Measurements from ENCODE around the gene PCDH9. TPM values are rescaled to one million over a fixed set of nuclear protein-coding genes. Genes with fewer than 3 reads are reported as not detected.

PCDH9 gene
- total and polyA plus RNA-seq, 2 experiments from 2014 or later = 0.56 to 0.76 TPM

DNA sequence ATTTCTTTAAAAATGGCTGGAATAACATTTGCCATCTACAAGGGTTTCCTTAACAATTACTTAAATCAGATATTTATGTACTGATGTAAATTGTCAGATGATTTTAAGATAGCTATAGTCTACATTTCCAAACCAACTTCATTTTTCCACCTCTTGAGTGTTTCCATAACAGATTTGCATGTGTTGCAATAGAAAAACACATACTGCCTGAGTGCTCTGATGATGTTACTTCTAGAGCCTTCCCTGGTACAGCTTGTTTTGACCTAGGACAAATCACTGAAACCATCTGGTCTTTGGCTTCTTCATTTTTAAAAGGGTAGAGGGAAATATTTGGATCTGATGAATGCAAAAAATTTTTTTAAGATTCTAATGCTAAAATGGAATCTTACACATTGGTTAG lies 245.9 kb downstream of the PCDH9 start:
- no peaks in the 10 kb centered on the region for H3K4me1 ChIP-seq (ENCODE audit: insufficient read depth)
- H2AFZ ChIP-seq = no peak overlapping the region
- H4K20me1 ChIP-seq (ENCODE audit: insufficient read depth) = no peaks in the 10 kb centered on the region
- no peak overlapping the region for H3K9ac ChIP-seq
- no peaks in the 10 kb centered on the region for H3K36me3 ChIP-seq (ENCODE audit: low read depth)
- TF ChIP-seq EZH2phosphoT487 (IDR thresholded peaks at IDR 0.05; ENCODE audit: insufficient read depth, low read depth) = no peak
- no peaks in the 10 kb centered on the region for H3K27me3 ChIP-seq (replicated peaks; ENCODE audit: insufficient read depth)
- no peaks in the 10 kb centered on the region for H3F3A ChIP-seq (ENCODE audit: insufficient read depth)
- H3K79me2 ChIP-seq (ENCODE audit: insufficient read depth) = no peaks in the 10 kb centered on the region
- no peak overlapping the region for H3K4me3 ChIP-seq
- no peak overlapping the region for H3K4me2 ChIP-seq (ENCODE audit: unreplicated experiment)
- peaks cover 3% of the 10 kb centered on the region for H3K9me3 ChIP-seq (ENCODE audit: low read depth)
- in situ Hi-C loops (cut with MboI) = no loop called here
- DNase-seq = no peak
- no peaks in the 10 kb centered on the region for H3K9me2 ChIP-seq (ENCODE audit: insufficient read depth)
- H3K27ac ChIP-seq = no peak overlapping the region

- in situ Hi-C loops (cut with MboI) = no loop called here
- H3K9me2 ChIP-seq (ENCODE audit: insufficient read depth) = no peaks in the 10 kb centered on the region
- no peaks in the 10 kb centered on the region for H3K36me3 ChIP-seq (ENCODE audit: low read depth)
- no peak overlapping the region for H3K9ac ChIP-seq
- no peaks in the 10 kb centered on the region for H3F3A ChIP-seq (ENCODE audit: insufficient read depth)
- 37 to 47% methylated on average over 7 of the region's 7 CpGs for WGBS, 2 experiments (ENCODE audit: low coverage in 1 of 2, low lambda C conversion rate in 2 of 2, missing lambda C conversion rate in 2 of 2)
- no peak overlapping the region for H2AFZ ChIP-seq
- H3K4me3 ChIP-seq = no peak overlapping the region
- no peak overlapping the region for H3K27ac ChIP-seq
- DNase-seq = no peak
- no peak for TF ChIP-seq EZH2phosphoT487 (IDR thresholded peaks at IDR 0.05; ENCODE audit: insufficient read depth, low read depth)
- no peak for TF ChIP-seq EZH2 (IDR thresholded peaks at IDR 0.05; ENCODE audit: insufficient read depth, poor library complexity, severe bottlenecking)
- H3K4me1 ChIP-seq (ENCODE audit: insufficient read depth) = no peaks in the 10 kb centered on the region
- H3K27me3 ChIP-seq (replicated peaks; ENCODE audit: insufficient read depth) = no peaks in the 10 kb centered on the region
- H3K9me3 ChIP-seq (ENCODE audit: low read depth) = no peaks in the 10 kb centered on the region
- no peak overlapping the region for H3K4me2 ChIP-seq (ENCODE audit: unreplicated experiment)
- no peaks in the 10 kb centered on the region for H4K20me1 ChIP-seq (ENCODE audit: insufficient read depth)
- H3K79me2 ChIP-seq (ENCODE audit: insufficient read depth) = no peaks in the 10 kb centered on the region
These were observed 248.2 kb downstream of the PCDH9 start for GRCh38 chr13:66981912-66982311.

- Histone ChIP-seq H3K9ac (no peak overlapping the region), H3K27me3 (replicated peaks; ENCODE audit: insufficient read depth) (no peaks in the 10 kb centered on the region), H3K9me3 (ENCODE audit: low read depth) (no peaks in the 10 kb centered on the region), H3K4me1 (ENCODE audit: insufficient read depth) (no peaks in the 10 kb centered on the region), H3F3A (ENCODE audit: insufficient read depth) (no peaks in the 10 kb centered on the region), H3K36me3 (ENCODE audit: low read depth) (no peaks in the 10 kb centered on the region), H3K4me2 (ENCODE audit: unreplicated experiment) (no peak overlapping the region), H3K9me2 (ENCODE audit: insufficient read depth) (no peaks in the 10 kb centered on the region), H3K4me3 (no peak overlapping the region), H2AFZ (no peak overlapping the region), H3K79me2 (ENCODE audit: insufficient read depth) (no peaks in the 10 kb centered on the region), H4K20me1 (ENCODE audit: insufficient read depth) (no peaks in the 10 kb centered on the region), H3K27ac (no peak overlapping the region)
- 1 to 3% methylated on average over 4 of the region's 4 CpGs for WGBS, 2 experiments (ENCODE audit: low coverage in 1 of 2, low lambda C conversion rate in 2 of 2, missing lambda C conversion rate in 2 of 2)
- no peak for DNase-seq
- no peak for TF ChIP-seq EZH2phosphoT487 (IDR thresholded peaks at IDR 0.05; ENCODE audit: insufficient read depth, low read depth)
- in situ Hi-C loops (cut with MboI) = no loop called here
These were observed 253.0 kb downstream of the PCDH9 start for GRCh38 chr13:66977161-66977560.

- TF ChIP-seq EZH2phosphoT487 (IDR thresholded peaks at IDR 0.05; ENCODE audit: insufficient read depth, low read depth) (no peak), EZH2 (IDR thresholded peaks at IDR 0.05; ENCODE audit: insufficient read depth, poor library complexity, severe bottlenecking) (no peak)
- Histone ChIP-seq H3K4me1 (ENCODE audit: insufficient read depth) (no peaks in the 10 kb centered on the region), H3K4me3 (no peak overlapping the region), H4K20me1 (ENCODE audit: insufficient read depth) (no peaks in the 10 kb centered on the region), H3K9me2 (ENCODE audit: insufficient read depth) (no peaks in the 10 kb centered on the region), H2AFZ (no peak overlapping the region), H3K27ac (no peak overlapping the region), H3K4me2 (ENCODE audit: unreplicated experiment) (no peak overlapping the region), H3K36me3 (ENCODE audit: low read depth) (no peaks in the 10 kb centered on the region), H3F3A (ENCODE audit: insufficient read depth) (no peaks in the 10 kb centered on the region), H3K9ac (no peak overlapping the region), H3K27me3 (replicated peaks; ENCODE audit: insufficient read depth) (no peaks in the 10 kb centered on the region), H3K79me2 (ENCODE audit: insufficient read depth) (no peaks in the 10 kb centered on the region), H3K9me3 (ENCODE audit: low read depth) (no peaks in the 10 kb centered on the region)
- DNase-seq = no peak
- WGBS, 2 experiments (ENCODE audit: low coverage in 1 of 2, low lambda C conversion rate in 2 of 2, missing lambda C conversion rate in 2 of 2) = 8 to 10% methylated on average over 1 of the region's 1 CpG
- in situ Hi-C loops (cut with MboI) = no loop called here
These were observed 255.2 kb downstream of the PCDH9 start for GRCh38 chr13:66974889-66975288.

DNA sequence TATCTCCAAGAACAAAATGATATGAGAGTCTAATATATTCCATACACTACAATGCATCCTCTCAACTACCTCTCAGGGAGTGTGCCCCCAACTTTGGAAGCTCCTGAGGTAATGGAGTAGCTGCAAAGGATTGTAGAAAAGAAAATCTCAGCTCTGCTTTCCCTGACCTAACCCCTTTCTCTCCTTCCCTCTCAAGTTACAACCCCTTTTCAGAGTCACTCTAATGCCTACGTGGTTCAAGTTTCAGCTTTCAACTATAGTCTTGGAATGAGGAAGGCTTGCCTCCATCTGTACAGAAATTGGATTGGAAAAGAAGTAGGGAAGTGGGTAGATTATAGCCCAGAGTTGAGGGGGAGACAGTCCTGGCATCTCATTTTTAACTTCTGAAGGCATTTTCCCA lies 256.0 kb downstream of the PCDH9 start:
- Histone ChIP-seq H2AFZ (no peak overlapping the region), H3K4me1 (ENCODE audit: insufficient read depth) (no peaks in the 10 kb centered on the region), H3F3A (ENCODE audit: insufficient read depth) (no peaks in the 10 kb centered on the region), H3K27ac (no peak overlapping the region), H3K9me2 (ENCODE audit: insufficient read depth) (no peaks in the 10 kb centered on the region), H3K9ac (no peak overlapping the region), H4K20me1 (ENCODE audit: insufficient read depth) (no peaks in the 10 kb centered on the region), H3K36me3 (ENCODE audit: low read depth) (no peaks in the 10 kb centered on the region), H3K27me3 (replicated peaks; ENCODE audit: insufficient read depth) (no peaks in the 10 kb centered on the region), H3K4me3 (no peak overlapping the region), H3K9me3 (ENCODE audit: low read depth) (no peaks in the 10 kb centered on the region), H3K79me2 (ENCODE audit: insufficient read depth) (no peaks in the 10 kb centered on the region), H3K4me2 (ENCODE audit: unreplicated experiment) (no peak overlapping the region)
- 18 to 20% methylated on average over 1 of the region's 1 CpG for WGBS, 2 experiments (ENCODE audit: low coverage in 1 of 2, low lambda C conversion rate in 2 of 2, missing lambda C conversion rate in 2 of 2)
- in situ Hi-C loops (cut with MboI) = no loop called here
- DNase-seq = no peak
- TF ChIP-seq EZH2phosphoT487 (IDR thresholded peaks at IDR 0.05; ENCODE audit: insufficient read depth, low read depth) = no peak
- no peak for TF ChIP-seq EZH2 (IDR thresholded peaks at IDR 0.05; ENCODE audit: insufficient read depth, poor library complexity, severe bottlenecking)
